ENCODE data around the gene MPHOSPH8. TPM values are rescaled to one million over a fixed set of nuclear protein-coding genes. Genes with fewer than 3 reads are reported as not detected.
"Not testable (repeated sequence)": the region's sequence is repeated elsewhere in the genome, so short reads cannot be mapped to it uniquely, and the experiment has no call there.

The MPHOSPH8 gene
- total RNA-seq, 1 donor from 2014 or later, result 9.7 TPM

GRCh38 chr13:19676168-19676567 is 42.7 kb downstream of the MPHOSPH8 start:
- Histone ChIP-seq H3K4me3 (ENCODE audit: low read depth, low read length) (no peak overlapping the region), H3K27me3 (ENCODE audit: control insufficient read depth, insufficient read depth, low read length) (no peaks in the 10 kb centered on the region), H3K36me3 (ENCODE audit: control insufficient read depth, insufficient read depth, low read length) (peaks cover 10% of the 10 kb centered on the region)
- no peak for FAIRE-seq
- DNase-seq (ENCODE audit: low read depth), result no peak
- no peak for TF ChIP-seq CTCF (IDR thresholded peaks at IDR 0.05; ENCODE audit: insufficient read depth, low read length, severe bottlenecking)

GRCh38 chr13:19680751-19681150 is 47.3 kb downstream of the MPHOSPH8 start:
- no peak for TF ChIP-seq CTCF (IDR thresholded peaks at IDR 0.05; ENCODE audit: insufficient read depth, low read length, severe bottlenecking)
- Histone ChIP-seq H3K27me3 (ENCODE audit: control insufficient read depth, insufficient read depth, low read length) (no peaks in the 10 kb centered on the region), H3K4me3 (ENCODE audit: low read depth, low read length) (no peak overlapping the region), H3K36me3 (ENCODE audit: control insufficient read depth, insufficient read depth, low read length) (peaks cover 3% of the 10 kb centered on the region)
- DNase-seq (ENCODE audit: low read depth) (no peak), FAIRE-seq (no peak)

- DNase-seq (ENCODE audit: low read depth), result no peak
- TF ChIP-seq CTCF (IDR thresholded peaks at IDR 0.05; ENCODE audit: insufficient read depth, low read length, severe bottlenecking), result no peak
- Histone ChIP-seq H3K4me3 (ENCODE audit: low read depth, low read length) (no peak overlapping the region), H3K27me3 (ENCODE audit: control insufficient read depth, insufficient read depth, low read length) (no peaks in the 10 kb centered on the region), H3K36me3 (ENCODE audit: control insufficient read depth, insufficient read depth, low read length) (peaks cover 3% of the 10 kb centered on the region)
- no peak for FAIRE-seq
These were observed 48.1 kb downstream of the MPHOSPH8 start for GRCh38 chr13:19681517-19681916.

GRCh38 chr13:19685034-19685433 is 51.6 kb downstream of the MPHOSPH8 start:
- H3K36me3 ChIP-seq (ENCODE audit: control insufficient read depth, insufficient read depth, low read length), result no peaks in the 10 kb centered on the region
- no peak for FAIRE-seq
- no peak overlapping the region for H3K4me3 ChIP-seq (ENCODE audit: low read depth, low read length)
- TF ChIP-seq CTCF (IDR thresholded peaks at IDR 0.05; ENCODE audit: insufficient read depth, low read length, severe bottlenecking), result no peak
- H3K27me3 ChIP-seq (ENCODE audit: control insufficient read depth, insufficient read depth, low read length), result no peaks in the 10 kb centered on the region
- DNase-seq (ENCODE audit: low read depth), result no peak

- no peak for FAIRE-seq
- no peaks in the 10 kb centered on the region for H3K36me3 ChIP-seq (ENCODE audit: control insufficient read depth, insufficient read depth, low read length)
- TF ChIP-seq CTCF (IDR thresholded peaks at IDR 0.05; ENCODE audit: insufficient read depth, low read length, severe bottlenecking), result no peak
- H3K27me3 ChIP-seq (ENCODE audit: control insufficient read depth, insufficient read depth, low read length), result no peaks in the 10 kb centered on the region
- H3K4me3 ChIP-seq (ENCODE audit: low read depth, low read length), result no peak overlapping the region
- no peak for DNase-seq (ENCODE audit: low read depth)
These were observed 52.0 kb downstream of the MPHOSPH8 start for GRCh38 chr13:19685437-19685836.

- not testable (repeated sequence) for H3K36me3 ChIP-seq (ENCODE audit: control insufficient read depth, insufficient read depth, low read length); H3K27me3 ChIP-seq (ENCODE audit: control insufficient read depth, insufficient read depth, low read length); H3K4me3 ChIP-seq (ENCODE audit: low read depth, low read length); FAIRE-seq; DNase-seq (ENCODE audit: low read depth)
These were observed 58.0 kb downstream of the MPHOSPH8 start for GRCh38 chr13:19691447-19691846.

All from bronchial epithelial cell (primary cell).